ENCODE measurements around the gene ANXA6. TPM values are rescaled to one million over a fixed set of nuclear protein-coding genes. Genes with fewer than 3 reads are reported as not detected.
"Not testable (repeated sequence)": the region's sequence is repeated elsewhere in the genome, so short reads cannot be mapped to it uniquely, and the experiment has no call there.

The ANXA6 gene
- polyA plus RNA-seq (2012; ENCODE audit: insufficient read depth, insufficient read length): 276 TPM

DNA sequence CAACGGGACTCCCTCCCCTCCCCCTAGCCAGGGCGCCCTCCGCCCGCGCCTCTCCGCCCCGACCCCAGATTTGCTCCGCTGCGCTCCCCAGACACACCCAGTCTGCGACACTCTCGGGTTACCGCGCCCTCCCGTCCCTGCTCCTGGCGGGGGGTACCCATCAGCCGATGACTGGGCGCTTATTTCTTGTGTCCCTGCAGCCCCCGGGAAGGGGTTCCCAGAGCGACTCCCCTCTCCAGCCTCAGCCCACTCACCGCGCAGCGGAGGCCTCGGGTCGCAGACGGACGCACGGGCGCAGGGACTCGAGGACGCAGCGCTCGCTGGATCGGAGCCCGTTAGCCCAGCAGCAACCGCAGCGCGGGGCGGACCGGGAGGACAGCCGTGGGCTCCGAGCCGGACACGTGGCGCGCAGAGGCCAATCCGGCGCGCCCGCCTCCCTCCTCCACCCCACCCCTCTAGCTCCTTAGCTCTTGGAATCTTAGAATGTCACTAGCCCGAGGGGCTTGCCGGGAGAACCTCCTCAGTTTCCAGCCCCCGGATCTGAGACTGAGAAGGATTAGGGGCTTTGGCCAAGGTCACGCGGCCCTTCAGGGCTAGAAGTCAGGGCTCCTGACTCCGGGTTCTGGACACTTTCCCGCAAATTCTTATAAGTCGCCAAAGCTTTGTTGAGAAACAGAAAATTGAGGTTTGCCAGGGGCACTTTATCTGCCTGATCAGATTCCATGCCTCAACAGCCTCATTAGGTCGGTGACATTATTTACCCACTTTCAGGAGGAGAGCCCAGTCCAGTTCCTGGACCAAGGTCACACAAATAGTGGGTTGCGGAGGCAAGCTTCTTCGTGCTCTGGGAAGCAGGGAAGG lies at the start of gene ANXA6:
Gene ANXA6 (minus strand): TSS at position 354 of the 861 bp plus-strand sequence. CDS start 9,878 bp downstream, outside the sequence.
- peak within 1 kb of the TSS; percentile 80 for H3K4me3 ChIP-seq (ENCODE audit: low read length)
- DNase-seq (ENCODE audit: low read depth, low spot score): no peak

DNA sequence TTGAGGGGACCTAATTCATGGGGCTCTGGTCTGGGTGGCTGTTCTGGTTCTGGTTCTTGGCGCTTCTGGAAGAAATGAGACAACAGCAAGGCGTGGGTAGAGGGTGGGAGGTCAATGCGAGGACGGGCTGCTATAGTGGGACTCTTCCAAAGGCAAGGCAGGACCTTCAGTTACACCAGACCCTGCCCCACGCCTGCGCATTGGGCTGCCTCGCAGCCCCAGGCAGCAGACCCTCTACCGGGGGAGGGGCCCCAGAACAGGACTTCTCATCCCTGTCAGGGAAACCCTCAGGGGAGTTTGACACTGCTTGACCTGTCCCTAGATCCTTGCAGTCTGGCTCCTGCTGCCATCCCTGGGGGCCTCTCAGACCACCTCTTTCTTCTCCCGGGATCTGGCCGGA lies 47.8 kb upstream of the ANXA6 start:
- no peak overlapping the region for H3K4me3 ChIP-seq (ENCODE audit: low read length)
- DNase-seq (ENCODE audit: low read depth, low spot score): no peak

DNA sequence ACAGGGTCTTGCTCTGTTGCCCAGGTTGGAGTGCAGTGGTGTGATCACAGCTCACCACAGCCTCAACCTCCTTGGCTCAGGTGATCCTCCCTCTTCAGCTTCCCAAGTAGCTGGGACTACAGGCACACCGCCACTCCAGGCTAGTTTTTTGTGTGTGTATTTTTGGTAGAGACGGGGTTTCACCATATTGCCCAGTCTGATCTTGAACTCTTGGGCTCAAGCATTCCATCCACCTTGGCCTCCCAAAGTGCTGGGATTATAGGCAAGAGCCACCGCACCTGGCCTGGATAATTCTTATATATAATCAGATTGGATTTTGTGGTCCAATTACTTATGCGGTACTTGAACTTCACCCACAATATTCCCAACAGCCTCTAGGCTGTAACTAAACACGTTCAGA lies 46.5 kb upstream of the ANXA6 start:
- H3K4me3 ChIP-seq (ENCODE audit: low read length): no peak overlapping the region
- DNase-seq (ENCODE audit: low read depth, low spot score): no peak

DNA sequence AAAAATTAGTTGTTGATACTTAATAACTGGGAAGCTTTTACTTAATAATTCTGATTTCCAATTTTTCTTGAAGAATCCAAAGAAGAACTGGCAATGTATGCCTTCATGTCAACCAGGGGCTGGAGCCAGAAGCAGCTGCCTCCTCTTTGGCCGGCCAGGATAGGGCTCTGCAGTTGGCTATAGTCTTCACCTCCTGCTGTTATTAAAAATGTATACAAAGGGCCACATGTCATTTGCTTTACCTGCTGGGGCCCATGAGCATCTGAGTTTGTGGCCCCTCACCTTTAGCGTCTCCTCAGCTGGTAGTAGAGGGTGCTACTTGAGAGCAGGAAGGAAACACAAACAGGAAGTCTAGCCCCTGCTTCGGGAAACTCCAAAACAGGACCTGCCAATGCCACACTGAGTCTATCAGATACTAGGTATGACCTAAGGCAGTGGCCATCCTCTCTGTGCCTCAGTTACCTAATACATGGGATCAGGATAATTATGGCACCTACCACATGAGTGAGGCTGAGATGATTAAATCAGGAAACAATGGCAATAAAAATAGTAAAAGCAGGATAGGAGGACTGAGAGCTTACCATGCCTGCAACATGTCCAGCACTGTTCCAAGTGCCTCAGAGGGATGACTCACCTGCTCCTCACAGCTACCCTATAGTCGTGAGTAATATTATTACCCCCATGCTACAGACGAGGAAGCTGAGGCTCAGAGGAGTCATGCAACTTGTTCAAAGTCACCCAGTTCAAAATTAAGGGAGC lies 45.0 kb upstream of the ANXA6 start:
- no peak for DNase-seq (ENCODE audit: low read depth, low spot score)
- no peak overlapping the region for H3K4me3 ChIP-seq (ENCODE audit: low read length)

DNA sequence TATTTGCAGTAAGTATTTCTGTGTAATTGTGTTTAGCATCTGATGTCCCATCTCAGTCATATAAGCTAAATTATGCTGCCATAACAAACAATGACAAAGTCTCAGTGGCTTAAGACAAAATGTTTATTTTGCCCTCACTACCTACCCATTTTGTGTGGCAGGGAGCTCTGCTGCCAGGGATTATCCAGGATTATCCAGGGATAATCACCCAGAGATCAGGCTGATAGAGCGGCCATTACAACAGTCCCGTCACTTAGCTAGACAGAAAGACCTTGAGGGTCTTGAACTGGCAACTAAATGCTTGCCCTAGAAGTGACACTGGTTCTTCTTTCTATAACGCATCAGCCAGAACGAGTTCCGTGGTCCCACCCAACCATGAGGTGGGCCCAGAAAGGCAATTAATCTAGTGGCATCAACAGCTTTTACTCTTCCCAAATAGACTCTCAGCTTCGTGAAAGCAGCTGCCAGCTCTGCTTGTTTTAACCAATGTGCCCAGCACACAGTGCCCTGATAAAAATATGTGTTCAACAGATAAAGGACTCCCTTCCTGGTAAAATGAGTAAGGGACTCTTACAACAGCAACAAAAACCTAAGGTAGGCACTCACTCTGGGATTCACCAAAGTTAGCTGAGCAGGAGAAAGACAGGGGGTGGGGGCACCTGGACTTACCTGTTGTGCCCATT lies 43.5 kb upstream of the ANXA6 start:
- no peak for DNase-seq (ENCODE audit: low read depth, low spot score)
- H3K4me3 ChIP-seq (ENCODE audit: low read length): no peak overlapping the region

DNA sequence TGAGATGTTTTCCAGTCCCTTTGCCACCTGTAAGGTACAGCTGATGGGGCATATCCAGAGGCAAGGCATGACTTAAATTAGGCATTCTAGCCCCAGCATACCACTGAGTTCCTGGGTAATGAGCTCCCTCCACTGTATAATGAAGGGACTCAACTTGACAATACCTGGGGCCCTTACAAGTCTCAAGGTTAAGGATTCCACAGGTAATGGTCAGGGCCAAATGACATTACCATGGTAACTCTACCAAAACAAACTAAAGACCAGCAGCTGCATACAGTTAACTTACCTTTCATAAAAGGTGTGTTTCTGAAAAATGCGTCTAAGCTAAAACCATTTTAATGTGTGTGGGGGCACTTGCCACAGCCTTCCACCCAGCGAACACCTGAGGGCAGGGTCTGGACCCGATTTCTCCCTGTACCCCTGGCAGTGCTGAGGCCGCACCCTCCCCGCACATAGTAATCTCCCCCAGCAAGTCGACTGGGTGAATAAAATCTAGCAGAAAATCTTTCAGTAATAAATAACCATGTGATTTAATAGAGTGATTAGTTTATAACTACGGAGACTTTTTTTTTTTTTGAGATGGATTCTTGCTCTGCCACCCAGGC lies 42.1 kb upstream of the ANXA6 start:
- no peak overlapping the region for H3K4me3 ChIP-seq (ENCODE audit: low read length)
- no peak for DNase-seq (ENCODE audit: low read depth, low spot score)

DNA sequence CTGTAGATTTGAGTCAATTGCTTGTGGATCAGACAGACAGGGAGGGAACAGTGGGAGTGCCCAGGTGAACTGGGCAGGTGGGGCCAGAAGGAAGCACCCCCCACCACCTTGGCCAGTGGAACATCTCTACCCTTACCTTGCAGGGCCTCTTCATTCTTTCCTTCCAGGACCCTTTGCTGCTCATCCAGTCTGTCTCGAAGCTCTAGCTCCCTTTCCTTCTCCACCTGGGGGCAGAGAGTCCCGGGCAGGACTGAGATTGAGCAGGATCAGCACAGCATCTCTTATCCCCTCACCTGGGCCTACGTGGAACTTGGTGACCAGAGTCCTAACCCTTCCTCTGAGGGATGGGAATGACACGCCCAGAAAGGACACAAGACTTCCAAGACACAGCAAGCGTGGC lies 41.3 kb upstream of the ANXA6 start:
- no peak for DNase-seq (ENCODE audit: low read depth, low spot score)
- no peak overlapping the region for H3K4me3 ChIP-seq (ENCODE audit: low read length)

DNA sequence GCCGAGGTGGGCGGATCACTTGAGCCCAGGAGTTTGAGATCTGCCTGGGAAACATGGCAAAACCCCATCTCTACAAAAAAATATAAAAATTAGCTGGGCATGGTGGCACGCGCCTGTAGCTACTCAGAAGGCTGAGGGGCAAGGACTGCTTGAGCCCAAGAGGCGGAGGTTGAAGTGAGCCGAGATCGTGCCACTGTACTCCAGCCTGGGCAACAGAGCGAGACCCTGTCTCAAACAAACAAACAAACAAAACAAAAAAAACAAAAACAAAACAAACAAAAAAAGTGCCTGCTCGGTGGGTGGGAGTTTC lies 39.7 kb upstream of the ANXA6 start:
- DNase-seq (ENCODE audit: low read depth, low spot score); H3K4me3 ChIP-seq (ENCODE audit: low read length): not testable (repeated sequence)

DNA sequence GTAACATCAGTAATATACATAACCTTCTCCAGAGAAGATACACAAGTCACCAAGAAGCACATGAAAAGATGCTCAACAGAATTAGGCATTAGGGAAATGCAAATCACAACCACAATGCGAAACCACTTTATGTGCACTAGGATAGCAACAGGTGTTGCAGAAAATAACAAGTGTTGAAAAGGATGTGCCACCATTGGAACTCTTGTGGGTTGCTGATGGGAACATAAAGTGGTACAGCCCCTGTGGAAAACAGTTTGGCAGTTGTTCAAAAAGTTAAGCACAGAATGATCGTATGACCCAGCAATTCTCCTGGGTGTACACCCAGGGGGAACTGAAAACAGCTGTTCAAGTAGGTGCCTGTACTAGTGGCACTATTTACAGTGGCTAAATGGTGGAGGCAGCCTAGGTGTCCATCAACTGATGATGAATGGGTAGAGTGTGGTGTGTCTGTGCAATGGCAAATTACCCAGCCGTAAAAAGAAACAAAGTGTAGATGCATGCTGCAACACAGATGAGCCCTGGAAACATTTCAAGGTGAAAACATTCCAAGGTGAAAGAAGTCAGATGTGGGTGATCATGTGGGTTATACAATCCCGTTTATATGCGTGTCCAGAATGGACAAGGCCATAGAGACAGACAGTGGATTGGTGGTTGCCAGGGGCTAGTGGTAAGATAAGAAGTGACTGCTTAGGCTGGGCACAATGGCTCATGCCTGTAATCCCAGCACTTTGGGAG lies 39.1 kb upstream of the ANXA6 start:
- no peak overlapping the region for H3K4me3 ChIP-seq (ENCODE audit: low read length)
- DNase-seq (ENCODE audit: low read depth, low spot score): peak; percentile 86

DNA sequence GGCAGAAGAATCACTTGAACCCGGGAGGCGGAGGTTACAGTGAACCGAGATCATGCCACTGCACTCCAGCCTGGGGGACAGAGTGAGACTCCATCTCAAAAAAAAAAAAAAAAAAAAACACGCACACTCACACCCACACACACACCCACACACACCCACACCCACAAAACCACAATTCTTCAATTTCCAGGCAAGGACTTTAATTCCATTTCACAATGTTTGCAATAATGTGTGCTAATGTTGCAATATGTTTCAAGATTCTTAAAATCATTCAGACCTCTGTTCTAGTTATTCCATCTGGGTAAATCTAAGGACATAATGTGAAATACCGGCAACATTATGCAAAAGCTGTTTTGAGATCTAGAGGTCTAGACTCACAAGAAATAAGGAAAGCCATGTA lies 38.0 kb upstream of the ANXA6 start:
- DNase-seq (ENCODE audit: low read depth, low spot score): no peak
- no peak overlapping the region for H3K4me3 ChIP-seq (ENCODE audit: low read length)

DNA sequence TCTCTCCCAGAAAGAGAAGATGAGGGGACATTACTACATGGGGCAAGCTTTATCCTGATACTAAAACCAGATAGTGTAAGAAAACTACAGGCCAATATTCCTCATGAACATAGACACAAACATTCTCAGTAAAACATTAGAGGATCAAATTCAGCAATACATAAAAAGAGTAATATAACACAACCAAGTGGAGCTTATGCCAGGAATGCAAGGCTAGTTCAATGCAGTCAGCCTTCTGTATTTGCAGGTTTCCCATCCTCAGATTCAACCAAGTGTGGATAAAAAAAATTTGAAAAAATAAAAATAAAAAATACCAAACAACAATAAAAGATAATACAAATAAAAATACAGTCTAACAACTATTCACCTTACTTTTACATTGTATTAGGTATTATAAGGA lies 35.0 kb upstream of the ANXA6 start:
- DNase-seq (ENCODE audit: low read depth, low spot score): no peak

DNA sequence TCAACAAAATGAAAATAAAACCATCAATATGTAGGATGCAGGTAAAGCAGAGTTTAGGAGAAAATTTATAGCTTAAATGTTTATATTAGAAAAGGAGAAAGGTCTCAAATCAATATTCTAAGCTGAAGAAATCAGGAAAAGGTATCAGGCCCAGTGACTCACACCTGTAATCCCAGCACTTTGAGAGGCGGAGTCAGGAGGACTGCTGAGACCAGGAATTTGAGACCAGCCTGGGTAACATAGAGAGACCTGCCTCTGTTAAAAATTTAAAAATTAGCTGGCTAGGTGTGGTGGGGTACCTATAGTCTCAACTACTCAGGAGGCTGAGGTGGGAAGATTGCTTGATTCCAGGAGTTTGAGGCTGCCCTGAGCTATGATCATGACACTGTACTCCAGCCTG lies 34.1 kb upstream of the ANXA6 start:
- DNase-seq (ENCODE audit: low read depth, low spot score): no peak
- H3K4me3 ChIP-seq (ENCODE audit: low read length): no peak overlapping the region

More for the DNA sequence above, 35.0 kb upstream of the ANXA6 start:
- H3K4me3 ChIP-seq (ENCODE audit: low read length): no peak overlapping the region

DNA sequence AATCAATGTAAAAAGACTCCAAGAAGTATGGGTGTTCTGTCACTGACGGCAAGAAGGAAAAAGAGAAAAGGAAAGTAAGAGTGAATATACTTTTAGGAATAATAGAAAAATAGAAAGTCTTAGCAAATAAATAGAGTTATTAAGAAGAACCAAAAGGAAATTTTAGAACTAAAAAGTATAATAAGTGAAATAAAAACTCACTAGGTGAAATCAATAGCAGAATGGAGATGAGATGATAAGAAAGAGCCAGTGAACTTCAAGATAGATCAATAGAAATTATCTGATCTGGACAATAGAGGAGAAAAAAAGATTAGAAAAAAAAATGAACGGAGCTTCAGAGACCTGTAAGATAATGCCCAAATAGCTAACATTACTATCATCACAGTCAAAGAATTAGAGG lies 31.6 kb upstream of the ANXA6 start:
- no peak overlapping the region for H3K4me3 ChIP-seq (ENCODE audit: low read length)

DNA sequence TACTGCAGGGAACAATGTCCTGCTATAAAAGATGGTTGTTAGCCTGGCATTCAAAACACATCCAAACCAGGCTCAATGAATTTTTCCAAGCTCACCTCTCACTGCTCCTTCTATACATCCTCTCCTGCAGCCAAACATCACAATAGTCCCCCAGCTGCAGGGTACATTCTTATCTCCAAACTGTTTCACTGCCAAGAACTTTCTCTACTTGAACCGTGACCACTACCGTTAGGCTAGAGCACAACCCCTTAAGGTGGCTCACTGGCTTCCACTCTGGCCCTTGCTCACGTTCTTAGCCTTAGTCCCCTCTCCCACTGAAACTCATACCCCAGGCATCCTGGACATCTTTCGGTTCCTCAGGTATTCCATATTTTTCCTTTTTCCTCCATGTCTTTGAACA lies 29.0 kb upstream of the ANXA6 start:
- no peak overlapping the region for H3K4me3 ChIP-seq (ENCODE audit: low read length)
- DNase-seq (ENCODE audit: low read depth, low spot score): no peak

More for the DNA sequence above, 31.6 kb upstream of the ANXA6 start:
- no peak for DNase-seq (ENCODE audit: low read depth, low spot score)

DNA sequence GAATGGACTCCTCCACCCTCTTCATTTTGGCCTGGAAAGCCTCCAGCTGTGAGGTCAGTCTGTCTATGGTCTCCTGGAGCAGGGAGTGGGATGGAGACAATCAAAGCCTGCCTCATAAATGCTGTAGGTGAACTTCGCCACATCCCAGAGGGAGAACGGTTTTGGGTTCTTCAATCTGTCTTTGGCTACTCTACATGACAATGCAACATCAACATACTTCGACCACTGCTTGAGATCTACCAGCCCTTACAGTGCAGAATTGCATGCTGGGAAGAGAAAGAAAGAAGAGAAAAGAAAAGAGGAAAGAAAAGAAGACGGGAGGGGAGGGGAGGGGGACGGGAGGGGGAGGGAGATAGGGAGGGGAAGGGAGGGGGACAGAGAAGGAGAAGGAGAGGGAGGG lies 28.5 kb upstream of the ANXA6 start:
- no peak overlapping the region for H3K4me3 ChIP-seq (ENCODE audit: low read length)
- no peak for DNase-seq (ENCODE audit: low read depth, low spot score)

DNA sequence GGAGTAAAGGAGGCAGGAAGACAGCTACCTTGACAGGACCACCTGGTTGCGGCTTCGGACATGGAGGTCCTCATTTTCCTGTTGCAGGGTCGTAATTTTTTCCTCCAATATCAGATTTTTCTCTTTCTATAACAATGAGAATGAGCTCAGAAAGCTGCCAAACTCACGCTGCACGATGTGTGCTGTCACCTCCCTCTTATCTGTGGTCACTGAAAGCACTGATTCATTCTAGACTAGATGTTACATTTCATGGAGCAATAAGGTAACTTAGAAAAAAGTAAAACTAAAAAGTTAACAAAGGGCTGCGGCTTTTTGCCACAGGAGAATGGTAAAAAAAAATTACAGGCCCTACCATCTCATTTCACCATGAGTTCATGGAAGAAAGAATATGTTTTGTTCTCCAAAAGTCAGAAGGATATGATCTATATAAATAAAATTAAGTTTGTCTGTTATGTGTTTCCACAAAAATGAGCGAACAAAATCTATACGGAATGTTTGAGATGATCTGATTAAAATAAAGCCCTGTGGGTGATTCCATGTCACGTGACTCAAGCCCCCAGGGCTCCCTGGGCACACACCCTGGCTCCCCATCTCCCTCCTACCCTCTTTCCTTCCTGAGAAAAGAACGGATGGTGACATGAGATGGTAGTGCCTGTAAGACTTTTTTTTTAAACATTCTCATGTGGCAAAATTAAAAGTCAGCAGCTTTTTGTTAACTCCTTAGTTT lies 26.9 kb upstream of the ANXA6 start:
- no peak for DNase-seq (ENCODE audit: low read depth, low spot score)
- H3K4me3 ChIP-seq (ENCODE audit: low read length): no peak overlapping the region

DNA sequence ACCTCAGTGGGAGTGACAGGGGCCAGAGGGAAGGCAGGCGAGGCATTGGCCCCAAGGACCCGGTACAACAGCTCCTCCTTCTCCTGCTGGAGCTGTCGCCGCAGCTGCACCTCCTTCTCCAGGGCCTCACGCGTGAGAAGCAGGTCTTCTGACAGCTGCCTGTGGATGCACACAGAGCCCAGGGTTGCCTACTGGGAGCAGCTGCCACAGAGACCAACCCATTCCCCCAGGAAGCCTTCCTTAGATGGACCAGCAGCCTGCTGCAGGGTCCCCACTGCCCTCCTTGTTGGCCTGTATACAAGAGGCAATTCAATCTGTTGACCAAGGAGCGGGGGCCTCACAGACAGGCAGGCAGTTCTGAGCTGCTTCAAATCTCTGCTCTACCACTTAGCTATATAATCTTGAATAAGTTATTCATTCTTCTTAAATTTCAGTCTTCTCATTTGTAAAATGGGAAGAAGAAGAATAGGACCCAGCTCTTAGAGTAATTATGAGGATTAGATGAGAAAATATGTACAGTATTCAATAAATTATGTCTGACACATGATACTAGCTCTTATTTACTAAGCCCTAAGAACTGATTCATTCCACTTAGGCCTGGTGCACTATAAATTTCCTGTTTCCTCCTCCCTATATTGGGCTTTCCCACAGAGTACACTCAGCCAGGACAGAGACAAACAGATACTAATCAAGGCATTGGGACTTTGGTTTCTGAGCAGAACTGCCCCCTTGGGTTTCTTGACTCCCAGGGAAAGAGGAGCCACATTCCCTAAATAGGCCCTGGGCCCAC lies 26.1 kb upstream of the ANXA6 start:
- DNase-seq (ENCODE audit: low read depth, low spot score): no peak
- no peak overlapping the region for H3K4me3 ChIP-seq (ENCODE audit: low read length)

DNA sequence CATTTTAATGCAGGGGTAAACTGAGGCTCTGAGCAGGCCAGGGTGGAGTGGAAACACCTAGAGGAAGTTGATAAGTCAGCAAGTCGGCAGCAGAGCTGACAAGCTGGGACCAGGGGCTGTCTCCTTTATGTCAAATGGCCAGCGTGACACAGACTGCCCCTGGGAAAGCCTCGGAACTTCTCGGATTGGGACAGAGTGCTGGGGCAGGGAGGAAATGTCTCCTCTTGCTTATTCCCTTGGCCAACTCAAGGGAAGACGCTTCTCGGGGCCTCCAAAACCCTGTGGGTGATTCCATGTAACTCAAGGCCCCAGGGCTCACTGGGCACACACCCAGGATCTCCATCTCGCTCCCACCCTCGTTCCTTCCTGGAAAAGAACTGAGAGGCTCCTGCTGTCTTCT lies 25.4 kb upstream of the ANXA6 start:
- H3K4me3 ChIP-seq (ENCODE audit: low read length): no peak overlapping the region
- no peak for DNase-seq (ENCODE audit: low read depth, low spot score)

Measured in Jurkat, Clone E6-1 (cell line).